SH-SY5Y (cell line): Measurements from ENCODE around the gene ABTB2.

Experiments used
- GATA2 ChIP-seq: IDR thresholded peaks from 2 replicates; pipeline ENCODE4 v1.6.1; 2011; ENCODE audit warnings: mild to moderate bottlenecking, low read depth, low read length
- GATA3 ChIP-seq: IDR thresholded peaks from 2 replicates; pipeline ENCODE4 v1.6.1; 2011; ENCODE audit warnings: low read depth, mild to moderate bottlenecking, low read length, moderate library complexity

GRCh38 chr11:34157163-34157562 is 200.6 kb downstream of the ABTB2 start:
- TF ChIP-seq GATA2, result no peak
- TF ChIP-seq GATA3, result no peak
